ENCODE results near the gene TSC1. TPM values are rescaled to one million over a fixed set of nuclear protein-coding genes. Genes with fewer than 3 reads are reported as not detected.
A peak's percentile ranks its signal among the peaks of the same experiment; 100 is the strongest.

TSC1 gene
- total and polyA plus RNA-seq, 10 of the 15 experiments (the other 5 are each of a cell fraction or from before 2014, with no cell fraction given), result 4.0 to 48.0 (median 14.9) TPM

DNA sequence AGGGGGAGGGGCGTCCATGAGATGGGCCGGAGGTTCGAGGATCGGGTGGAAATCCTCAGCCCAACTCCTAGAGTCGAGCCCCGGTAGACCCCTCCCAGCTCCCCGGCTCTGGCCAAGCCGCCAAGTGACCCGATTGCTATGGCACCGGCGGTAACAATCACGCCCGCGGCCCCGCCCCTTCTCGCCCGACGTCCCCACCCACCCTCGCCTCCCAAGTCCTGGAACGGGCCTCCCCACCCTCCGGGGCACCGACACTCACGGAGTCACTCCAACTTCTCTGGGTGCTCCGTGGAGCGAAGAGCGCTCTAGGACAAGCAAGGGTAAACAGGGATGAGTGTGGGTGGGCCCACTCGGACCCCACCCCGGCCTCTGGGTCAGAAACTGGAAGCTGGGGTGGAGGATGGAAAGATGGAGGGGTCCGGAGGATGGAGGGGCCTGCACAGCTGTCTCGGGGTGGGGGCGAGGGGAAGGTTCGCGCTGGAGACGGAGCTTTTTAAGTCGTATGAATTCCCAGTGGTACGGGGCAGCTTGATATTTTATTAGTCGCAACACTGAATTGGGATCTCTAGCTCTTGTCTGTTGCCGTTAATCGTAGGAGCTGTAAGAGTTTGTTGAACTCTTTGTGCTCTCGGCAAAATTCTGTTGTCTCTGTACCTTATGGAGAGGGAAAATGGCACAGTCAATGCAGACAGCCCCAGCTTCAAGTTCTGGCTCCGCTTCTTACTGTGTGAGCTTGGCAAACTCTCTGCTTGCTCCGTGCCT lies 65.5 kb downstream of the TSC1 start, which contains the start of gene SPACA9:
Gene SPACA9, plus strand, starts transcription at position 204 of the 762 bp plus-strand sequence. CDS start 5,050 bp downstream, outside the sequence.
- Histone ChIP-seq H3K79me2 (ENCODE audit: control insufficient read depth, insufficient read depth, low read length) (no peaks in the 10 kb centered on the region), H3K4me2 (ENCODE audit: control insufficient read depth, insufficient read depth) (peak within 1 kb of the TSS; percentile 98), H3K27ac (ENCODE audit: control insufficient read depth, insufficient read depth) (no peak within 1 kb of the TSS), H3K36me3 (ENCODE audit: control insufficient read depth in 2 of 2, insufficient read depth in 2 of 2, low read length in 1 of 2) (no peaks in the 10 kb centered on the region), H3K9ac (ENCODE audit: control insufficient read depth, insufficient read depth, low read length) (peak within 1 kb of the TSS; percentile 80), H2AFZ (ENCODE audit: control insufficient read depth, low read depth, low read length) (peak within 1 kb of the TSS; percentile 92), H3K4me1 (ENCODE audit: control insufficient read depth, insufficient read depth, low read length) (no peaks in the 10 kb centered on the region), H4K20me1 (ENCODE audit: control insufficient read depth, insufficient read depth) (no peaks in the 10 kb centered on the region), H3K4me3 (peak within 1 kb of the TSS; percentile 90), H3K27me3 (replicated peaks in 1 of 2; ENCODE audit: control insufficient read depth in 2 of 2, insufficient read depth in 2 of 2, low read length in 1 of 2) (0 out of 4 replicates have a peak, but pooled peaks cover 0 to 4% of the 10 kb centered on the region in 2 experiments), H3K9me3 (replicated peaks; ENCODE audit: control insufficient read depth, insufficient read depth, low read length) (no peaks in the 10 kb centered on the region)
- no peak for TF ChIP-seq SIN3A (IDR thresholded peaks at IDR 0.05; ENCODE audit: low read depth, low read length)
- no peak for TF ChIP-seq NR2F1 (conservative IDR thresholded peaks at IDR 0.05)
- TF ChIP-seq SIX5 (IDR thresholded peaks at IDR 0.05; ENCODE audit: low read depth, low read length, severe bottlenecking), result no peak
- TF ChIP-seq LARP7 (IDR thresholded peaks at IDR 0.05), result no peak
- in situ Hi-C loops (cut with MboI) (no loop called here), intact Hi-C loops (cut with micrococcal nuclease; ENCODE audit: unreplicated experiment) (no loop called here)
- CTCF ChIA-PET, result interaction anchor here (0.5 to 6.1 kb wide), 2 partner anchors 23 to 711 kb away, joined by 3 to 32 read pairs; no protein-coding TSS in a partner anchor
- POLR2A ChIA-PET, result no interaction called here
- no peak for DNase-seq (ENCODE audit: low read depth, low spot score)
- no TSS peak for BruUV-seq (replicated peaks)
- SMC1A ChIA-PET (ENCODE audit: uncharacterized antibody, unreplicated experiment), result interaction anchor here (0.8 kb wide), 1 partner anchor 93 kb away, joined by 3 read pairs; no protein-coding TSS in a partner anchor
- ATAC-seq, result peak; percentile 72
- RAD21 ChIA-PET (ENCODE audit: unreplicated experiment), result no interaction called here
- 53% methylated on average over 27 of the region's 42 CpGs for WGBS (ENCODE audit: insufficient coverage, insufficient replicate concordance, low lambda C conversion rate, missing lambda C conversion rate)
- FAIRE-seq, result no peak
